GM18907 (cell line): ENCODE measurements around the gene HERPUD1.
"Not testable (repeated sequence)": the region's sequence is repeated elsewhere in the genome, so short reads cannot be mapped to it uniquely, and the experiment has no call there.

Experiments used
- ATAC-seq: cut with Tn5 transposase; IDR thresholded peaks from one replicate; pipeline ENCODE4 v1.9.1; 2021; ENCODE audit warnings: mild to moderate bottlenecking, moderate library complexity; ENCODE audit not compliant: unreplicated experiment

HERPUD1 gene

GRCh38 chr16:56931892-56932720, at the start of gene HERPUD1:
Gene HERPUD1, plus strand, starts transcription at chr16:56932142. Its CDS starts 103 bp downstream, at chr16:56932245.
- ATAC-seq: peak; percentile 90

GRCh38 chr16:56883586-56883985, 48.4 kb upstream of the HERPUD1 start:
- ATAC-seq: no peak

GRCh38 chr16:56884026-56884582, 47.8 kb upstream of the HERPUD1 start:
- no peak for ATAC-seq

DNA sequence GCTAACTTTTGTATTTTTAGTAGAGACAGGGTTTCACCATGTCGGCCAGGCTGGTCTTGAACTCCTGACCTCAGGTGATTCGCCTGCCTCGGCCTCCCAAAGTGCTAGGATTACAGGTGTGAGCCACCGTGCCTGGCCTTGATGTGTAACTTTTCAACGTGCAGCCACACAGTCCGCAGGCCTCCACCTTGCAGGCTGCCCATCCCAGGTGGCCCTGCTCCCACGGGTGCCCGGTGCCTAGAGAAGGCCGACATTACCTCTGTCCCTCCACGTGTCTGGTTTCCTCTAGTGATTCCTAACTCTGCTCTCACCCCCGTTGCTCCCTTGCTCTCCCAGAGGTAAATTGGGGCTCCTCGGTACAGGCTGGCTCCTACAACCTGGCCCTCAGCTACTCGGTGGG, 47.0 kb upstream of the HERPUD1 start:
- not testable (repeated sequence) for ATAC-seq

- ATAC-seq: no peak
These were observed 46.3 kb upstream of the HERPUD1 start for GRCh38 chr16:56885446-56886162.

DNA sequence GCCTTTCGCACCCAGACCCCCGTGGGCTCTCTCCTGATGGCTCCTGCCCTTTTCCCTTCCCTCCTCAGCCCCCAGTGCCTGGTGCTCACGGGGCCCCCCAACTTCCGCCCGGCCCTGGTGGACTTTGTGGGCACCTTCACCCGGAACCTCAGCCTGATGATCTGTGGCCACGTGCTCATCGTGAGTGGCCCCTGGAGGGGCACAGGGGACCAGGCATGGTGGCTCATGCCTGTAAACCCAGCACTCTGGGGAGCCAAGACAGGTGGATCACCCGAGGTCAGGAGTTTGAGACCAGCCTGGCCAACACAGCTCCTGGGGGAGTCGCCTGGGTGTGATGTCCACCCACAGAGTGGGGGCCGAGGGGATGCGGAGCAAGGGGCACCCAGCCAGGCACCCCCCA, 45.6 kb upstream of the HERPUD1 start:
- ATAC-seq: no peak

DNA sequence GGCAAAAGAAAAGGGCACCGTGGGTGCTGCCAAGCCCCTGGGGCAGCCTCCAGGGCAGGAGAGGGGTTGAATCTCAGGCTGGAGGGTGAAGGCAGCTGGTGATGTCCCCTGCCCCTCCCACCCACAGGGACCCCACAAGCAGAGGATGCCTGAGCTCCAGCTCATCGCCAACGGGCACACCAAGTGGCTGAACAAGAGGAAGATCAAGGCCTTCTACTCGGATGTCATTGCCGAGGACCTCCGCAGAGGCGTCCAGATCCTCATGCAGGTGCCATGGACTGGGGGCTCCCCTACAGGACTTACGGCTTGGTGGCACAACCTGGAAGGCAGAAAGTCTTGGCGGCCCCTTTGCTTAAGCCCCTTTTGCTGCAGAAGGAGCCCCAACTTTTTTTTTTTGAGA, 45.1 kb upstream of the HERPUD1 start:
- no peak for ATAC-seq

- ATAC-seq: peak; percentile 80
These were observed 43.1 kb upstream of the HERPUD1 start for GRCh38 chr16:56888806-56889205.

DNA sequence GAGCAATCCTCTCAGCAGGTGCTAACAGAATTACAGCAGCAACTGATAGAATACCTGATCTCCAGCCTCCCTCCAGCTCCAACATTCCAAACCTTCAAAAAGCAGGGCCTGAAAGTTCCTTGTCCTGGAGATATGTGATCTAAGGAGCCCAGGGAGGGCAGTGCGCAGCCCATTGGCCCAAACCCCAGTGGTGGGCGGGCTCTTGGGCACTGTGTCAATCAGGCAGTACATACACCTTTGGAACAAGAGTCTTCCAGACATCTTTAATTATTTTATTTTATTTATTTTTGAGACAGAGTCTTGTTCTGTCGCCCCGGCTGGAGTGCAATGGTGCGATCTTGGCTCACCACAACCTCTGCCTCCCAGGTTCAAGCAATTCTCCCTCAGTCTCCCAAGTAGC, 42.7 kb upstream of the HERPUD1 start:
- no peak for ATAC-seq

DNA sequence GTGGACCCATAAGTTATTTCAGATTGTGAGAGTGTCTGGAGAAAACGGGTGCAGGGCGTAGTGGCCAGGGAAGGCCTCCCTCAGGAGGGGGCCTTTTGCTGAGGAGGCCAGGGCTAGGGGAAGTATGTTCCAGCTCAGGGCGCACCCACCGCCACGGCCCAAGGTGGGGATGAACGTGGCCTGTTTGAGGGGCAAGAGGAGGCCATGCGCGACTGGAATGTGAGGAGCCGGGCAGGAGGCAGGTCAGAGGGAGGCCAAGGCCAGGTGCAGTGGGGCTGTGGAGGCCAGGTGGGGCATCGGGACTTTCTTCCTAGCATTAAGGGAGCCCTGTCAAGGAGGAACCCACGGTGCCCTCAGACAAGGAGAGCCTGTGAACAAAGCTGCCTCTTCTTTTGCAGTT, 40.3 kb upstream of the HERPUD1 start:
- ATAC-seq: no peak

DNA sequence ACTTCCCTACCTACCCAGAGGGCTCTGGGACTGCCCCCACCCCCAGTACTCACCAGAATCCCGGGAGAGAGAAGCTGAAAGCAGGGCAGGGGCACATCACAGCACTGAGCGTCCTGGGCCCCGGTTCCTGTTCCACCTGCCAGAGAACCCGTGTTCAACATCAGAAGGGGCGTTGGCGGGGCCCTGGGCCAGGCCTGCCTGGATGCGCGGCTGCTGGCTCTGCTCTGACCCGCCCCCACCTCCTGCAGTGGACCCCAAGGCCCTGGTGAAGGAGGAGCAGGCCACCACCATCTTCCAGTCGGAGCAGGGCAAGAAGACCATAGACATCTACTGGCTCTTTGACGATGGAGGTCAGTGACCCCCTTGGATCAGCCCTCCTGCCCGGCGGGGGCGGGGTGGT, 39.2 kb upstream of the HERPUD1 start:
- ATAC-seq: no peak

GRCh38 chr16:56894331-56894917, 37.5 kb upstream of the HERPUD1 start:
- no peak for ATAC-seq

DNA sequence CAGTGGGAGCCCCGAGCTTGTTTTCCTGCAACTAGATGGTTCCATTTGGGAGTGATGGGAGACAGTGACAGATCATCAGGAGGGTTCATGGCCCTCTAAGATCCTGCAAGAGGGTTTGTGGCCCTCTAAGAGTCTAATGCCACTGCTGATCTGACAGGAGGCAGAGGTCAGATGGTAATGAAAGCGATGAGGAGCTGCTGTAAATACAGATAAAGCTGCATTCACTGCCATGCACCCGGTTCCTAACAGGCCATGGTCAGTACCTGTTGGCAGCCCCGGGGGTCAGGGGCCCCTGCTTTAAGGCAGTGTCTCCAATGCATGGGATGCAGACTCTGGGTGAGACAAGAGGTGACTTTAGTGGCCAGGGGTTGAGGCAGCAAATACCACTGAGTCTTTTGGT, 36.1 kb upstream of the HERPUD1 start:
- ATAC-seq: no peak

DNA sequence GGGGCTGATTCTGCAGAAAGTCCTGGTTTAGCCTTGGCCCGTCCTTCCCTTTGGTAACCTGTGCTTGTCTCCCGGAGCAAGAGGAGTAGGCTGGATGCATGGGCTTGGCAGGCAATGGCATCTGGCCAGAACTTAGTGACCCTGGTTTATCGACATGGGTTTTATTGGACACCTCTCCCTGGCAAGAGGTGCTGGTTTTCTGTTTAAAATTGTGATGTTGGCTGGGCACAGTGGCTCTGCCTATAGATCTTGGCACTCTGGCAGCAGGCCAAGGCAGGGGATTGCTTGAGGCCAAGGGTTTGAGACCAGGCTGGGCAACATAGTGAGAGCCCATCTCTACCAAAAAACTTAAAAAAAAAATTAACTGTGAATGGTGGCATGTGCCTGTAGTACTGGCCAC, 35.7 kb upstream of the HERPUD1 start:
- no peak for ATAC-seq

DNA sequence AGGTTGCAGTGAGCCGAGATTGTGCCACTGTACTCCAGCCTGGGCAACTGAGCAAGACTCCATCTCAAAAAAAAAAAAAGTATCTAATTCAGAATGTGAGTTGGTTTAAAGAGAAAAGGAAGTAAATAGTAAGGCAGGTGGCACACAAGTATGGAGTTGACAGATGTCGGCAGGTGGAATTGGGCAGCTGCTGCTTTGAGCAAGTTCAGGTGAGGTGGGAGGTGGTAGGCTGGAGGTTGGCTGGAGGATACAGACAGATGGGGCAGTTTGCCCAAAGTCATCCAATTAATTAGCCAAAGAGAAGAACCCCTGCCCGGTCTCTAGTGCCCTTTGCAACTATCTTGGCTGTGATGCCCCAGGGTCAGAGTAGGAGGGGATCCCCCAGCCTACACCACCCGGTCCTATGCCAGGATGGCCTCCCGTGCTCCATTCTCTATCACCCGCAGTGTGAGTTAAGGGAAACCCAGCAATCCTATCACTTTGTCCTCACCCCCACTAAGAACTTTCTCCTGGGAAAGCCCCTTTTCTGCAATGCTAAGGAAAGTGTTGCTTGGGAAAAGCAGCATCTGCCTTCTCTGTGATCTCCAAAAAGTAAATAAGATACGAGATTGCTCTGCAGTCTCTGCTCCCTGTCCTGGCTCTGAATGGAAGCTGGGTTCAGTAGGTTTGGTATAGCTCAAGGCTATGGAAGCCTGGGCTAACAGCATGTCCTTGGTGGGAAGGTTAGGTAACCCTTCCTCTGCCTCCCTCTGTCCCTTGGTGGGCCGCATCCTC, 34.7 kb upstream of the HERPUD1 start:
- ATAC-seq: no peak

DNA sequence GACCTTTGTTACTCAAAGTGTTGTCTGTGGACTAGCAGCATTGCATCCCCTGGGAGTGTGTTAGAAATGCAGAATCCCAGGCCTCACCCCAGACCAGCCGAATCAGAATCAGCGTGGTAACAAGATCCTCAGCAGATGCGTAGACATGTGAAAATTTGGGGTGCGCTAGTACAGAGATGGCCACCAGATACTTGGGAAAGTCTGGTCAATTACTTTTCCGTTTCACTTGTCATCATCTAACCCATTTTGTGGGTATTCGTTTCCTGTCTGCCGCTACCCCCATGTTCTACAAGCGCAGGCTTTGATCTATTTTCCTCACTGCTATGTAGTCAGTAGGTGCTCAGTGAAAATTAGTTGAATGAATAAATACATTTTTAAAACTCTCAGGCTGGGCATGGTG, 33.1 kb upstream of the HERPUD1 start:
- peak; percentile 70 for ATAC-seq

- no peak for ATAC-seq
These were observed 28.1 kb upstream of the HERPUD1 start for GRCh38 chr16:56903866-56904265.

GRCh38 chr16:56907401-56907800, 24.5 kb upstream of the HERPUD1 start:
- ATAC-seq: no peak

DNA sequence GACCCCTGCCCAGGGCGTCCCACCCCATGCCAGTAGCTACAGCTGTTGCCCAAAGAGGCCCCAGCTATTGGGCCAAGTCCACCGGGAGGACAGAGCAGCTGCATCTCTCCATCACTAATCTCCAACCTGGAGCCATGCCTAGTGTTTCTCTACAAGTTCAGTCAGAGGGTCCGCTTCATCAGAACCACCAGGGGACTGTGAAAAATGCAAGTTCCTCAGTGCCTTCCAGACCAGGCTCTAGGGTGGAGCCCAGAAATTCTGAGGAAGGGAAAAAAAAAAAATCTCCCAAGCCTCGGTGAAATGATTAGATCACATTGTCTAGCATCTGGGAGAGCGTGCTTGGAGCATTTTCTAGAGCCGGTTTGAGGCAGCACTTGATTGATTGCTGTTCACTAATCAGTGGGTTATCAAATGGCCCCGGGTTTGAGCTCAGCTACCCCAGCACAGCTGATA, 22.4 kb upstream of the HERPUD1 start:
- ATAC-seq: no peak

GRCh38 chr16:56910112-56910511, 21.8 kb upstream of the HERPUD1 start:
- ATAC-seq: no peak
